Measurements from ENCODE around the gene NFYB. TPM values are rescaled to one million over a fixed set of nuclear protein-coding genes. Genes with fewer than 3 reads are reported as not detected.

The NFYB gene
- polyA plus RNA-seq (2011; rRNA removed) (40.0 and 70.2 TPM in 2 replicates), polyA plus RNA-seq (2017; fragmentation: RNase III; extraction: RNeasy Plus Mini Kit Qiagen cat#74134 plus additional on column Dnase treatment) (45.2 to 48.3 TPM (median 45.4 TPM) in 3 replicates), polyA minus RNA-seq (2011; rRNA and poly(A)+ RNA removed) (9.0 and 13.7 TPM in 2 replicates)
- 16.4 and 16.7 TPM in 2 replicates for polyA plus RNA-seq (2012; cell fraction: cytosol; rRNA removed)
- polyA plus RNA-seq (2012; cell fraction: nucleus; rRNA removed), result 7.2 and 10.8 TPM in 2 replicates

GRCh38 chr12:104137902-104138796 lies at the start of gene NFYB:
TSS of gene NFYB (minus strand) at chr12:104138210. CDS start at chr12:104135453, 2,757 bp downstream.
- CTCF ChIA-PET, result interaction anchor here (0.6 to 0.9 kb wide), 6 partner anchors 18 to 915 kb away, joined by 3 to 4 read pairs (median 3); no protein-coding TSS in a partner anchor
- TF ChIP-seq PBX3 (IDR thresholded peaks at IDR 0.05), result peak; percentile 53
- TF ChIP-seq EHF (CRISPR knock-in tag; IDR thresholded peaks at IDR 0.05), result 0 out of 2 replicates have a peak, but pooled peaks have one; percentile 51
- TF ChIP-seq MAFK (IDR thresholded peaks at IDR 0.05; ENCODE audit: partially characterized antibody), result no peak
- TF ChIP-seq PHF8 (IDR thresholded peaks at IDR 0.05; ENCODE audit: borderline replicate concordance, low read depth), result peak; percentile 39; the same call in 1 of the 2 replicates
- TF ChIP-seq RFX5 (IDR thresholded peaks at IDR 0.05), result 0 out of 2 replicates have a peak, but pooled peaks have one; percentile 25
- TF ChIP-seq GATA3 (IDR thresholded peaks at IDR 0.05; ENCODE audit: borderline replicate concordance), result 0 out of 2 replicates have a peak, but pooled peaks have one; percentile 36
- peak; percentile 55; the same call in 2 of the 3 replicates for TF ChIP-seq BCL3 (IDR thresholded peaks at IDR 0.05)
- peak; percentile 98 for TF ChIP-seq E2F6 (IDR thresholded peaks at IDR 0.05; ENCODE audit: borderline replicate concordance, low read depth)
- no peak for TF ChIP-seq ELK1 (IDR thresholded peaks at IDR 0.05; ENCODE audit: low read depth, low read length)
- TF ChIP-seq FOSB (CRISPR knock-in tag; IDR thresholded peaks at IDR 0.05), result 0 out of 2 replicates have a peak, but pooled peaks have one; percentile 18
- no peak for TF ChIP-seq CEBPB (IDR thresholded peaks at IDR 0.05)
- TF ChIP-seq HOXB13 (CRISPR knock-in tag; IDR thresholded peaks at IDR 0.05; ENCODE audit: low read depth), result peak; percentile 79; the same call in 1 of the 2 replicates
- TF ChIP-seq RARB (CRISPR knock-in tag; IDR thresholded peaks at IDR 0.05), result no peak
- TF ChIP-seq POLR2A (IDR thresholded peaks at IDR 0.05; ENCODE audit: low read length), result peak; percentile 87
- TF ChIP-seq MAZ (IDR thresholded peaks at IDR 0.05; ENCODE audit: borderline replicate concordance, low read depth, low read length), result no peak
- peak; percentile 65 to 72; a peak in 4 of 5 replicates for TF ChIP-seq JUN (IDR thresholded peaks at IDR 0.05)
- TF ChIP-seq HOXB5 (CRISPR knock-in tag; IDR thresholded peaks at IDR 0.05), result peak; percentile 57; the same call in 1 of the 2 replicates
- TF ChIP-seq RNF2 (IDR thresholded peaks at IDR 0.05; ENCODE audit: borderline replicate concordance, low read depth), result peak; percentile 59; the same call in 1 of the 2 replicates
- peak; percentile 96 for TF ChIP-seq MAX (IDR thresholded peaks at IDR 0.05)
- TF ChIP-seq TFCP2L1 (CRISPR knock-in tag; IDR thresholded peaks at IDR 0.05), result peak; percentile 64; the same call in 1 of the 2 replicates
- peak; percentile 80 for TF ChIP-seq KDM5A (IDR thresholded peaks at IDR 0.05)
- TF ChIP-seq ATOH8 (CRISPR knock-in tag; IDR thresholded peaks at IDR 0.05; ENCODE audit: low read depth), result peak; percentile 63; the same call in 1 of the 2 replicates
- TF ChIP-seq ZNF302 (CRISPR knock-in tag; IDR thresholded peaks at IDR 0.05), result 0 out of 2 replicates have a peak, but pooled peaks have one; percentile 61
- TF ChIP-seq CHD2 (IDR thresholded peaks at IDR 0.05; ENCODE audit: low read length, partially characterized antibody), result no peak
- peak; percentile 60; the same call in 1 of the 2 replicates for TF ChIP-seq MYC (IDR thresholded peaks at IDR 0.05; ENCODE audit: borderline replicate concordance, low read length)
- TF ChIP-seq BHLHE40 (IDR thresholded peaks at IDR 0.05; ENCODE audit: low read depth, low read length), result no peak

More at GRCh38 chr12:104137902-104138796, at the start of gene NFYB:
- H3K4me3 ChIP-seq, result peak within 1 kb of the TSS; percentile 89
- POLR2A ChIA-PET, result interaction anchor here (0.6 to 2.1 kb wide), 21 partner anchors 8 to 971 kb away, joined by 3 to 13 read pairs (median 4); partner anchors contain the start of genes HSP90B1 and TDG
- ATAC-seq, result peak; percentile 94 to 95
- peak within 1 kb of the TSS; percentile 93 to 94 for H3K27ac ChIP-seq
- FAIRE-seq, result no peak
- peaks cover 45% of the 10 kb centered on the region for H3K4me1 ChIP-seq
- peak; percentile 98 for DNase-seq (ENCODE audit: low read depth in 1 of 2, low spot score in 1 of 2)
- 22% methylated on average over 27 of the region's 111 CpGs for WGBS (ENCODE audit: missing lambda C conversion rate)
- peak within 1 kb of the TSS; percentile 96 for H3K4me2 ChIP-seq
- no peaks in the 10 kb centered on the region for H3K9me3 ChIP-seq

All from A549 (cell line).